Ascending aorta (tissue), 2 donors: ENCODE data around the gene QTRT2. TPM values are rescaled to one million over a fixed set of nuclear protein-coding genes. Genes with fewer than 3 reads are reported as not detected.

Experiments
- DNase-seq, 2 donors: peaks; one replicate each; pipeline ENCODE4 v3.0.0-alpha.2; 2019; ENCODE audit warnings: low spot score in 2 of 2
- H3K27ac ChIP-seq, 2 donors: fragments of 200-600 bp; sonication (generic); one replicate each; pipeline ENCODE4 v1.5.1; 2016 to 2017; ENCODE audit warnings: mild to moderate bottlenecking in 1 of 2
- H3K27me3 ChIP-seq: fragments of 200-600 bp; sonication (generic); one replicate; pipeline ENCODE4 v1.5.1; 2017
- H3K36me3 ChIP-seq, 2 donors: fragments of 200-600 bp; sonication (generic); one replicate each; pipeline ENCODE4 v1.5.1; 2016
- H3K4me1 ChIP-seq, 2 donors: fragments of 200-600 bp; sonication (generic); one replicate each; pipeline ENCODE4 v1.5.1; 2016 to 2017; ENCODE audit warnings: mild to moderate bottlenecking in 1 of 2
- H3K4me3 ChIP-seq, 2 donors: fragments of 200-600 bp; sonication (generic); one replicate each; pipeline ENCODE4 v1.5.1; 2016 to 2017; ENCODE audit warnings: mild to moderate bottlenecking in 1 of 2
- H3K9me3 ChIP-seq, 2 donors: fragments of 200-600 bp; sonication (generic); one replicate each; pipeline ENCODE4 v1.5.1; 2016
- CTCF ChIP-seq, 3 experiments: fragments of 200-600 bp in 2 of 3; fragments of 450-650 bp in 1 of 3; sonication (generic) in 2 of 3; IDR thresholded peaks; one replicate each; pipeline ENCODE4 v1.5.1; 2016 to 2019; ENCODE audit warnings: antibody characterized with exemption in 3 of 3, mild to moderate bottlenecking in 1 of 3, moderate library complexity in 1 of 3
- intact Hi-C: fragments of 100-400 bp; cut with DNase I; formaldehyde crosslinking; loops from one replicate; pipeline ENCODE4 v1.15.1; 2023
- total RNA-seq: library from RNA; depleted of rRNA; stranded (reverse); fragments of >200 nt; gene quantifications from one replicate; pipeline ENCODE4 v1.1.0, GENCODE V29; 2016

Gene QTRT2
- total RNA-seq, 1 donor from 2014 or later = 9.5 TPM

GRCh38 chr3:114095796-114096195 lies 39.3 kb downstream of the QTRT2 start:
- no peaks in the 10 kb centered on the region for H3K9me3 ChIP-seq
- no peak for DNase-seq
- H3K27me3 ChIP-seq = no peaks in the 10 kb centered on the region
- peaks cover 0 to 6% of the 10 kb centered on the region in 2 donors for H3K4me1 ChIP-seq
- TF ChIP-seq CTCF (IDR thresholded peaks at IDR 0.05) = no peak
- H3K4me3 ChIP-seq = no peak overlapping the region
- no peaks in the 10 kb centered on the region for H3K36me3 ChIP-seq
- H3K27ac ChIP-seq = no peak overlapping the region
- intact Hi-C loops = no loop called here

- DNase-seq = no peak
Measured at GRCh38 chr3:114101101-114101500, 44.6 kb downstream of the QTRT2 start.

GRCh38 chr3:114103181-114103580 lies 46.6 kb downstream of the QTRT2 start:
- no peaks in the 10 kb centered on the region for H3K36me3 ChIP-seq
- intact Hi-C loops = no loop called here
- H3K27me3 ChIP-seq = no peaks in the 10 kb centered on the region
- H3K9me3 ChIP-seq = no peaks in the 10 kb centered on the region
- H3K4me3 ChIP-seq = no peak overlapping the region
- H3K27ac ChIP-seq = no peak overlapping the region
- no peak for DNase-seq
- no peaks in the 10 kb centered on the region for H3K4me1 ChIP-seq
- TF ChIP-seq CTCF (IDR thresholded peaks at IDR 0.05) = no peak

More at GRCh38 chr3:114101101-114101500, 44.6 kb downstream of the QTRT2 start:
- H3K27me3 ChIP-seq = no peaks in the 10 kb centered on the region
- no peaks in the 10 kb centered on the region for H3K4me1 ChIP-seq
- no peak overlapping the region for H3K4me3 ChIP-seq
- intact Hi-C loops = no loop called here
- no peaks in the 10 kb centered on the region for H3K36me3 ChIP-seq
- no peak overlapping the region for H3K27ac ChIP-seq
- TF ChIP-seq CTCF (IDR thresholded peaks at IDR 0.05) = no peak
- H3K9me3 ChIP-seq = no peaks in the 10 kb centered on the region

GRCh38 chr3:114103858-114104257 lies 47.3 kb downstream of the QTRT2 start:
- Histone ChIP-seq H3K4me3 (no peak overlapping the region), H3K27me3 (no peaks in the 10 kb centered on the region), H3K4me1 (no peaks in the 10 kb centered on the region), H3K36me3 (no peaks in the 10 kb centered on the region), H3K9me3 (no peaks in the 10 kb centered on the region), H3K27ac (no peak overlapping the region)
- no peak for DNase-seq
- intact Hi-C loops = no loop called here
- no peak for TF ChIP-seq CTCF (IDR thresholded peaks at IDR 0.05)

- intact Hi-C loops = no loop called here
- no peak for DNase-seq
Measured at GRCh38 chr3:114104414-114104813, 47.9 kb downstream of the QTRT2 start.

More at GRCh38 chr3:114104414-114104813, 47.9 kb downstream of the QTRT2 start:
- Histone ChIP-seq H3K4me1 (no peaks in the 10 kb centered on the region), H3K9me3 (no peaks in the 10 kb centered on the region), H3K36me3 (no peaks in the 10 kb centered on the region), H3K4me3 (no peak overlapping the region), H3K27ac (no peak overlapping the region), H3K27me3 (no peaks in the 10 kb centered on the region)
- no peak for TF ChIP-seq CTCF (IDR thresholded peaks at IDR 0.05)
